ENCODE data around the gene SLC9A1. TPM values are rescaled to one million over a fixed set of nuclear protein-coding genes. Genes with fewer than 3 reads are reported as not detected.
A peak's percentile ranks its signal among the peaks of the same experiment; 100 is the strongest.

SLC9A1 gene
- total and polyA plus RNA-seq, 10 donors, result 6.0 to 40.4 (median 27.6) TPM

GRCh38 chr1:27074175-27074780, 80.6 kb downstream of the SLC9A1 start:
- Histone ChIP-seq H3K4me3 (no peak overlapping the region), H3K27me3 (replicated peaks in 1 of 7) (no peaks in the 10 kb centered on the region), H3K36me3 (no peaks in the 10 kb centered on the region), H3K4me1 (peaks cover 0 to 6% (median 1%) of the 10 kb centered on the region in 6 donors), H3K9me3 (no peaks in the 10 kb centered on the region), H3K27ac (peak overlapping the region in 7 of 8 donors; percentile 35 to 76 (median 65))
- intact Hi-C loops (cut with DNase I; ENCODE audit: low total_unique reads), result no loop called here
- 35 to 51% (median 45%) methylated on average over 2 to 3 of the region's 3 CpGs for WGBS, 5 donors
- TF ChIP-seq POLR2AphosphoS5 (IDR thresholded peaks at IDR 0.05) (peak in 1 of 3 donors; percentile 70), POLR2A (IDR thresholded peaks at IDR 0.05) (no peak)
- TF ChIP-seq, protein P1, sequence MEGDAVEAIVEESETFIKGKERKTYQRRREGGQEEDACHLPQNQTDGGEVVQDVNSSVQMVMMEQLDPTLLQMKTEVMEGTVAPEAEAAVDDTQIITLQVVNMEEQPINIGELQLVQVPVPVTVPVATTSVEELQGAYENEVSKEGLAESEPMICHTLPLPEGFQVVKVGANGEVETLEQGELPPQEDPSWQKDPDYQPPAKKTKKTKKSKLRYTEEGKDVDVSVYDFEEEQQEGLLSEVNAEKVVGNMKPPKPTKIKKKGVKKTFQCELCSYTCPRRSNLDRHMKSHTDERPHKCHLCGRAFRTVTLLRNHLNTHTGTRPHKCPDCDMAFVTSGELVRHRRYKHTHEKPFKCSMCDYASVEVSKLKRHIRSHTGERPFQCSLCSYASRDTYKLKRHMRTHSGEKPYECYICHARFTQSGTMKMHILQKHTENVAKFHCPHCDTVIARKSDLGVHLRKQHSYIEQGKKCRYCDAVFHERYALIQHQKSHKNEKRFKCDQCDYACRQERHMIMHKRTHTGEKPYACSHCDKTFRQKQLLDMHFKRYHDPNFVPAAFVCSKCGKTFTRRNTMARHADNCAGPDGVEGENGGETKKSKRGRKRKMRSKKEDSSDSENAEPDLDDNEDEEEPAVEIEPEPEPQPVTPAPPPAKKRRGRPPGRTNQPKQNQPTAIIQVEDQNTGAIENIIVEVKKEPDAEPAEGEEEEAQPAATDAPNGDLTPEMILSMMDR (IDR thresholded peaks at IDR 0.05 in 8 of 11, conservative IDR thresholded peaks at IDR 0.05 in 3 of 11), result no peak
- DNase-seq, result no peak

GRCh38 chr1:27071049-27071416, 83.9 kb downstream of the SLC9A1 start:
- Histone ChIP-seq H3K27ac (no peak overlapping the region), H3K27me3 (replicated peaks in 1 of 7) (no peaks in the 10 kb centered on the region), H3K4me3 (no peak overlapping the region), H3K36me3 (no peaks in the 10 kb centered on the region), H3K4me1 (peaks cover 0 to 6% (median 4%) of the 10 kb centered on the region in 6 donors), H3K9me3 (no peaks in the 10 kb centered on the region)
- no peak for DNase-seq
- intact Hi-C loops (cut with DNase I; ENCODE audit: low total_unique reads), result no loop called here
- WGBS, 5 donors, result 56 to 72% (median 61%) methylated on average over 7 to 8 of the region's 8 CpGs
- TF ChIP-seq, protein P1 (IDR thresholded peaks at IDR 0.05 in 8 of 11, conservative IDR thresholded peaks at IDR 0.05 in 3 of 11), result no peak
- no peak for TF ChIP-seq POLR2A (IDR thresholded peaks at IDR 0.05)
- no peak for TF ChIP-seq POLR2AphosphoS5 (IDR thresholded peaks at IDR 0.05)

- TF ChIP-seq POLR2A (IDR thresholded peaks at IDR 0.05), result no peak
- TF ChIP-seq POLR2AphosphoS5 (IDR thresholded peaks at IDR 0.05), result no peak
- TF ChIP-seq, protein P1 (IDR thresholded peaks at IDR 0.05 in 8 of 11, conservative IDR thresholded peaks at IDR 0.05 in 3 of 11), result no peak
- no peak overlapping the region for H3K4me3 ChIP-seq
- intact Hi-C loops (cut with DNase I; ENCODE audit: low total_unique reads), result no loop called here
- no peaks in the 10 kb centered on the region for H3K9me3 ChIP-seq
- 76 to 81% (median 78%) methylated on average over 4 to 12 of the region's 12 CpGs for WGBS, 5 donors
- H3K27ac ChIP-seq, result no peak overlapping the region
- H3K4me1 ChIP-seq, result peaks cover 0 to 6% (median 4%) of the 10 kb centered on the region in 6 donors
- DNase-seq, result no peak
- no peaks in the 10 kb centered on the region for H3K27me3 ChIP-seq (replicated peaks in 1 of 7)
- no peaks in the 10 kb centered on the region for H3K36me3 ChIP-seq
Measured at GRCh38 chr1:27070390-27071048, 84.4 kb downstream of the SLC9A1 start.

GRCh38 chr1:27068922-27069321, 86.0 kb downstream of the SLC9A1 start:
- no peaks in the 10 kb centered on the region for H3K9me3 ChIP-seq
- no peak overlapping the region for H3K4me3 ChIP-seq
- H3K27ac ChIP-seq, result no peak overlapping the region
- no peaks in the 10 kb centered on the region for H3K36me3 ChIP-seq
- 80 to 97% (median 94%) methylated on average over 4 of the region's 4 CpGs for WGBS, 5 donors
- TF ChIP-seq, protein P1 (IDR thresholded peaks at IDR 0.05 in 8 of 11, conservative IDR thresholded peaks at IDR 0.05 in 3 of 11), result no peak
- TF ChIP-seq POLR2AphosphoS5 (IDR thresholded peaks at IDR 0.05) (no peak), POLR2A (IDR thresholded peaks at IDR 0.05) (no peak)
- H3K4me1 ChIP-seq, result peaks cover 0 to 6% (median 3%) of the 10 kb centered on the region in 6 donors
- intact Hi-C loops (cut with DNase I; ENCODE audit: low total_unique reads), result no loop called here
- no peaks in the 10 kb centered on the region for H3K27me3 ChIP-seq (replicated peaks in 1 of 7)
- DNase-seq, result no peak

Data from spleen (tissue), 11 donors.